Neuronal stem cell (in vitro differentiated cells): ENCODE results near the gene PTOV1.
A peak's percentile ranks its signal among the peaks of the same experiment; 100 is the strongest.

Experiments used
- DNase-seq: peaks from one replicate; pipeline ENCODE4 v3.0.0-alpha.2; 2013; ENCODE audit warnings: low spot score
- H2AFZ ChIP-seq: one replicate; pipeline ENCODE4 v1.6.1; 2013; ENCODE audit warnings: mild to moderate bottlenecking, low read length, inconsistent platforms
- H2AK5ac ChIP-seq: 2 replicates; pipeline ENCODE4 v1.6.1; 2013; ENCODE audit warnings: low read depth, mild to moderate bottlenecking, inconsistent platforms, low read length, moderate library complexity, mixed read lengths
- H2BK120ac ChIP-seq: 2 replicates; pipeline ENCODE4 v1.6.1; 2013; ENCODE audit warnings: low read depth, mild to moderate bottlenecking, inconsistent platforms, low read length, moderate library complexity, mixed read lengths
- H2BK12ac ChIP-seq: one replicate; pipeline ENCODE4 v1.6.1; 2013; ENCODE audit warnings: low read length, inconsistent platforms
- H2BK15ac ChIP-seq: 2 replicates; pipeline ENCODE4 v1.6.1; 2013; ENCODE audit warnings: mild to moderate bottlenecking, low read length, inconsistent platforms, mixed read lengths
- H2BK5ac ChIP-seq: one replicate; pipeline ENCODE4 v1.6.1; 2013; ENCODE audit warnings: inconsistent platforms, mild to moderate bottlenecking, low read length, moderate library complexity
- H3K14ac ChIP-seq: one replicate; pipeline ENCODE4 v1.6.1; 2013; ENCODE audit warnings: low read length, inconsistent platforms
- H3K18ac ChIP-seq: 2 replicates; pipeline ENCODE4 v1.6.1; 2013; ENCODE audit warnings: low read length, inconsistent platforms
- H3K23ac ChIP-seq: 2 replicates; pipeline ENCODE4 v1.6.1; 2013; ENCODE audit warnings: low read depth, mild to moderate bottlenecking, mixed read lengths, low read length, inconsistent platforms; ENCODE audit not compliant: poor library complexity
- H3K27ac ChIP-seq: replicated peaks from 3 replicates; pipeline ENCODE4 v1.5.1; 2013; ENCODE audit warnings: low read length, inconsistent platforms
- H3K27me3 ChIP-seq, 3 experiments: 2 replicates each; pipeline ENCODE4 v1.6.1; 2013; ENCODE audit warnings: low read length in 3 of 3, mild to moderate bottlenecking in 2 of 3, inconsistent platforms in 1 of 3, low read depth in 1 of 3, mixed read lengths in 1 of 3, moderate library complexity in 1 of 3; ENCODE audit not compliant: control insufficient read depth in 3 of 3, insufficient read depth in 3 of 3
- H3K36me3 ChIP-seq, 2 donors: replicated peaks in 1 of 2; 2 replicates each; pipeline ENCODE4 v1.6.1; 2013; ENCODE audit warnings: low read length in 2 of 2; ENCODE audit not compliant: control insufficient read depth in 2 of 2, insufficient read depth in 2 of 2
- H3K4ac ChIP-seq: 2 replicates; pipeline ENCODE4 v1.6.1; 2013; ENCODE audit warnings: inconsistent platforms, mild to moderate bottlenecking, low read length, moderate library complexity
- H3K4me1 ChIP-seq, 2 donors: 1 replicate in 1 of 2; 2 replicates in 1 of 2; pipeline ENCODE4 v1.6.1; 2013; ENCODE audit warnings: low read length in 2 of 2, low read depth in 1 of 2; ENCODE audit not compliant: control insufficient read depth in 2 of 2, insufficient read depth in 1 of 2
- H3K4me2 ChIP-seq: one replicate; pipeline ENCODE4 v1.6.1; 2013; ENCODE audit warnings: mild to moderate bottlenecking, low read length, inconsistent platforms; ENCODE audit not compliant: insufficient read depth, poor library complexity, severe bottlenecking
- H3K4me3 ChIP-seq, 2 donors: 2 replicates each; pipeline ENCODE4 v1.5.1; 2013; ENCODE audit warnings: low read length in 2 of 2, mild to moderate bottlenecking in 2 of 2, inconsistent platforms in 1 of 2, moderate library complexity in 1 of 2
- H3K79me1 ChIP-seq: one replicate; pipeline ENCODE4 v1.6.1; 2013; ENCODE audit warnings: low read depth, mild to moderate bottlenecking, inconsistent platforms, low read length, moderate library complexity
- H3K9ac ChIP-seq: one replicate; pipeline ENCODE4 v1.6.1; 2013; ENCODE audit warnings: mild to moderate bottlenecking, low read depth, low read length, inconsistent platforms; ENCODE audit not compliant: poor library complexity
- H3K9me3 ChIP-seq, 2 donors: replicated peaks in 1 of 2; 2 replicates each; pipeline versions ENCODE3 to v1.6.1; 2013; ENCODE audit warnings: low read length in 2 of 2, mild to moderate bottlenecking in 2 of 2, inconsistent platforms in 1 of 2, low read depth in 1 of 2, mixed read lengths in 1 of 2, moderate library complexity in 1 of 2; ENCODE audit not compliant: control insufficient read depth in 2 of 2, insufficient read depth in 1 of 2
- H4K8ac ChIP-seq: one replicate; pipeline ENCODE4 v1.6.1; 2013; ENCODE audit warnings: low read depth, mild to moderate bottlenecking, inconsistent platforms, low read length, moderate library complexity
- H4K91ac ChIP-seq: one replicate; pipeline ENCODE4 v1.6.1; 2013; ENCODE audit warnings: low read length, low read depth, mild to moderate bottlenecking, inconsistent platforms; ENCODE audit not compliant: poor library complexity
- WGBS, 2 donors: extraction: QIAGEN DNeasy Blood & Tissue Kit; methylation state at CpG; one replicate each; pipeline ENCODE4 v1.1.7; 2013; ENCODE audit warnings: missing lambda C conversion rate in 2 of 2, mixed read lengths in 1 of 2; ENCODE audit not compliant: insufficient read length in 2 of 2, insufficient replicate concordance in 1 of 2; ENCODE audit errors: extremely low coverage in 2 of 2; 5-methylcytosine and 5-hydroxymethylcytosine counted together

The PTOV1 gene

DNA sequence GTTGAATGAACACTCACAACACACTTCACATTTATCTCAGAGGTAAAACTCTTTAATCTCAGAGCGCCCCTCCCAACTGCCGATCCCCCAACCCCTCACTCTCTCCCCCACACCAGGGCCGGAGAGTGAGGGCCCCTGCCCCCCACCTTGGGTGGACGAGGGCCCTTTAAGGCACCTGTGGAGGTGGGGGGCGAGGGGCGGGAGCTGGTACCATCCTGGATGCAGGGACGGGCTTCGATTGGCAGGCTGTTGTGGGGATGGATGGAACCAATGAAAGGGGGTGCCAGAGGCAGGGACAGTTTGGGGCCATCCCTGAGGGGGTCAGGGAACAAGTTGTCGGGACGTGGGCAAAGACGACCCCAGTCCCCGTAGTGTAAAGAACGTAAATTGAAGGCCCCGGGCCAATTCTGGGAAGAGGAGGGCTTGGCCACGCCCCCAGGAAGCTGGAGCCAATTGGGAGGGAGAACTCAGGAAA lies 18.1 kb downstream of the PTOV1 start:
- peak overlapping the region; percentile 73 for H3K18ac ChIP-seq
- no peak for DNase-seq

DNA sequence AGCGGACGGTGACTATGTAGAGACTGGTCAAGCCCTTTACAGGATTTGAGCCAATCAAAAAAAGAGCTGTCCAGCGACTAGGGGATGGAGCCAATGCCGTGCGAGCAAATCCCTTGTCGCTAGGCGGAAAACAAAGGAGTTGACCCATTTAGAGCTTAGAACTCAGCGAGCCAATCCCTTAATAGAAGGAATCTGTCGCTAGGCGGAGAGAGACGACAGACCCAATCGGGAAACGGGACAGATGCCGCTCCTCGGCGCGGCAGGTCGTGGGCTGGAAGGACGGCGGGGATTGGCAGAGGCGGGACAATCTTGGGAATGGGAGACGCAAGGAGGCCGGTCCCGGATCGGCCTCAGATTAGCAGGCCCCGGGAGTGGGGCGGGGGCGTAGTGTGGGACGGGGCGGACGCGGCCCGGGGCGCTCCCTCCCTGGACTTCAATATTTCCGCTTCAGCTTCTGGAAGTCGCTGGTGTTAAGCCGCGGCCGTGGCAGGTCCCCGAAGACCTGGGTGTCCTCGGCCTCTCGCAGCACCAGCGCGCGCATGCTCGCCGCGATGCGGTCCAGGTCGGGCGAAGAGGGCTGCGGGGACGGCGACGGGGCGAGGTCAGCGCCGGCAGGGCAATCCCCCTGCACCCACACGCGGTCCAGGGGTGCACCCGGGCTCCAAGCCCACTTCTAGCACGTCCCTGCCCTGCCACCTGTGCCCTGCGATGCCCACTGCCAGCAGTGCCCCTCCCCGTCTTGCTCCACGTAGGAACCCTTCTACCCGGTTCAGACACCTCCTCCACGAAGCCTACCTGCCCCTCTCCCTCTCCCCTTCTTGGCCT lies 18.7 kb downstream of the PTOV1 start:
- H3K27ac ChIP-seq, result peak overlapping the region; percentile 90
- peak overlapping the region; percentile 50 to 82 for H3K4me3 ChIP-seq
- H4K91ac ChIP-seq, result peak overlapping the region; percentile 93
- peak overlapping the region; percentile 96 for H3K9ac ChIP-seq
- H2AFZ ChIP-seq, result peak overlapping the region; percentile 82
- H2BK12ac ChIP-seq, result peak overlapping the region; percentile 91
- no CpG with 5 or more reads among the region's 67 CpGs for WGBS, 2 donors
- peak overlapping the region; percentile 98 for H3K18ac ChIP-seq
- no peaks in the 10 kb centered on the region for H3K9me3 ChIP-seq
- peak overlapping the region; percentile 99 for H2AK5ac ChIP-seq
- H4K8ac ChIP-seq, result peak overlapping the region; percentile 70
- H3K4me2 ChIP-seq, result peak overlapping the region; percentile 75
- H2BK120ac ChIP-seq, result no peak overlapping the region
- peaks cover 6 to 21% of the 10 kb centered on the region in 2 donors for H3K36me3 ChIP-seq
- peak; percentile 100 for DNase-seq
- H2BK5ac ChIP-seq, result peak overlapping the region; percentile 96
- peak overlapping the region; percentile 60 for H2BK15ac ChIP-seq
- H3K79me1 ChIP-seq, result peaks cover 5% of the 10 kb centered on the region
- H3K4me1 ChIP-seq, result peaks cover 17 to 18% of the 10 kb centered on the region in 2 donors
- no peaks in the 10 kb centered on the region for H3K27me3 ChIP-seq
- H3K14ac ChIP-seq, result peak overlapping the region; percentile 86
- H3K23ac ChIP-seq, result peak overlapping the region; percentile 92
- H3K4ac ChIP-seq, result peak overlapping the region; percentile 42

More for the DNA sequence above, 18.1 kb downstream of the PTOV1 start:
- Histone ChIP-seq H4K91ac (no peak overlapping the region), H3K4ac (no peak overlapping the region), H2AFZ (peak overlapping the region; percentile 66), H3K9ac (peak overlapping the region; percentile 68), H3K79me1 (peaks cover 3% of the 10 kb centered on the region), H2BK15ac (no peak overlapping the region), H3K4me2 (peak overlapping the region; percentile 75), H4K8ac (no peak overlapping the region), H3K14ac (no peak overlapping the region), H3K9me3 (no peaks in the 10 kb centered on the region), H3K27ac (peak overlapping the region; percentile 85), H2BK5ac (no peak overlapping the region), H2BK12ac (no peak overlapping the region), H3K4me3 (peak overlapping the region; percentile 34 to 79), H3K23ac (no peak overlapping the region), H3K27me3 (no peaks in the 10 kb centered on the region), H3K36me3 (peaks cover 11 to 27% of the 10 kb centered on the region in 2 donors), H3K4me1 (peaks cover 17 to 18% of the 10 kb centered on the region in 2 donors), H2BK120ac (peak overlapping the region; percentile 26), H2AK5ac (no peak overlapping the region)
- no CpG with 5 or more reads among the region's 15 CpGs for whole genome bisulfite sequencing, 2 donors

DNA sequence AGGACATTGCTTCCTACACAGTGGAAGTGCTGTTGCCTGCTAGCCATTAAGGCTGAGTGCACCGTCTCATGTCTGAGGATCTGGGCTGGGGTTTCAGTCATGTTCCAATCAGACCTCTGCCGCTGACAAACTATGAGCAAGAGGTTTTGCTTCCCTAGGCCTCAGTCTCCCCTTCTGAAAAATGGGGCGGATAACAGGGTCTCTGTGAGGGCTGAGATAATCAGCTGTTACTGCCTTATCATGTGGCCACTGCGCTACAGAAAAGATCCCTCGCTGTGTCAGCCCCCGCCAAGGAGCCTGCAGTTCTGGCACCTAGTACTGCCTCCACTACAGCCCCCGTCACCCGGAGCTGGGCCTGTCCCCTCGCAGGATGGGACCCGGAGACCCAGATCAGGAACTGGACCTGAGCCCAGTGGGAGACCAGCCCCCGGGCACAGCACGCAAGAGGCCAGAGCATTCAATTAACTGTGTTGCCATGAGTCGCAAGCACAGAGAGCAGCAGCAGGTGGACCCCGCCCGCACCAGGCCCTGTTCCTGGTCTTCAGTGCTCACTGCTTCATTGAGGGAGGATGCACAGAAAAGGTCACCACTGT lies 19.4 kb downstream of the PTOV1 start:
- no peak overlapping the region for H2AFZ ChIP-seq
- H3K4me3 ChIP-seq, result peak overlapping the region; percentile 50 to 82
- H3K27me3 ChIP-seq, result no peaks in the 10 kb centered on the region
- peak overlapping the region; percentile 70 for H4K8ac ChIP-seq
- H2BK120ac ChIP-seq, result no peak overlapping the region
- peak overlapping the region; percentile 58 for H3K4me2 ChIP-seq
- H3K18ac ChIP-seq, result peak overlapping the region; percentile 98
- H3K27ac ChIP-seq, result peak overlapping the region; percentile 90
- H3K9me3 ChIP-seq, result no peaks in the 10 kb centered on the region
- peak overlapping the region; percentile 86 for H3K14ac ChIP-seq
- peak overlapping the region; percentile 93 for H4K91ac ChIP-seq
- peak overlapping the region; percentile 91 for H2BK12ac ChIP-seq
- peak overlapping the region; percentile 42 for H3K4ac ChIP-seq
- H3K36me3 ChIP-seq, result peaks cover 2 to 13% of the 10 kb centered on the region in 2 donors
- no CpG with 5 or more reads among the region's 15 CpGs for WGBS, 2 donors
- peak overlapping the region; percentile 92 for H3K23ac ChIP-seq
- H2BK5ac ChIP-seq, result peak overlapping the region; percentile 96
- H2AK5ac ChIP-seq, result peak overlapping the region; percentile 99
- H3K9ac ChIP-seq, result peak overlapping the region; percentile 96
- peak overlapping the region; percentile 60 for H2BK15ac ChIP-seq
- peaks cover 16 to 19% of the 10 kb centered on the region in 2 donors for H3K4me1 ChIP-seq
- no peak for DNase-seq
- peaks cover 10% of the 10 kb centered on the region for H3K79me1 ChIP-seq
